Measurements from ENCODE around the gene MMP8.

MMP8 gene

DNA sequence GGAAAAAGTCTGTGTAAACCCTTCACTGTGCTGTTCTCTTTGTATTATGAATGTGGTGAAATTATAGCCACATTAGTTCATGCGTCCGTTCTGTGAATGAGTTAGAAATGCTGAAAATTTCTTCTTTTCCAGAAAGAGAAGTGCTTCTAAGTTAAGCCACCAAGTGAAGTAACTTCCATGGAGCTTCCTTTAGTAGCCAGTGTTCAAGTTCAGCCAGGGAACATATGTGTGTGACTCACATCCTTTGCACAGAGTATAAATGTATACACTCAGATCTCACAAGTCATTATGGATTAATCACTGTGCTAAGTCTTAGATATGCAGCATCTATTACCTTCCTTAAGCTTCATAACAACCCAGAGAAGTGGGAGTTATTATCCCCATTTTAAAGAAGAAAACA is 3.1 kb upstream of the MMP8 start:
- ChIA-PET POLR2A (no interaction called here), CTCF (no interaction called here)
- DNase-seq (ENCODE audit: extremely low spot score), result no peak
- TF ChIP-seq ZNF384 (IDR thresholded peaks at IDR 0.05), result no peak
- no peak for TF ChIP-seq NFRKB (IDR thresholded peaks at IDR 0.05)
- TF ChIP-seq ARNT (IDR thresholded peaks at IDR 0.05), result no peak
- no peak for TF ChIP-seq LEF1 (IDR thresholded peaks at IDR 0.05; ENCODE audit: borderline replicate concordance)

DNA sequence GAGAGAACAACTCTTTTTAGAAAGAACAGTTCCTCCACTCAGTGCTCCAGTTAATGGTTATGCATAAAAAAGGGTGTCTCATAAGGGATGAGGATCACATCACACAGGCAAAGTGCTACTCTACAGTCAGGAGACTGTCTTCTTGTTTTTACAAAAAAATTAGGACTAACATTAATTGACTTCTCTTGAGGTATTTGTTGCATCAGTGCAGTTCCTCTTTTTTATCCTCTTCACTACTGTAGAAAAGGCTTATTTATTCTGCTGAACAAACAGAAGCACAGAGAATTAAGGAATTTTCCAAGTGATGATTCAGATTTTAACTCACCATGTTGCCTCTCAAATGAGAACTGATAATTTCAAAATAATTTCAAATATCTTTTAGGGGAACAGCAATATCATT is 1.9 kb downstream of the MMP8 start:
- TF ChIP-seq LEF1 (IDR thresholded peaks at IDR 0.05; ENCODE audit: borderline replicate concordance) (no peak), ELF4 (IDR thresholded peaks at IDR 0.05) (no peak), NFRKB (IDR thresholded peaks at IDR 0.05) (no peak)
- DNase-seq (ENCODE audit: extremely low spot score), result no peak
- CTCF ChIA-PET, result no interaction called here
- POLR2A ChIA-PET, result no interaction called here

DNA sequence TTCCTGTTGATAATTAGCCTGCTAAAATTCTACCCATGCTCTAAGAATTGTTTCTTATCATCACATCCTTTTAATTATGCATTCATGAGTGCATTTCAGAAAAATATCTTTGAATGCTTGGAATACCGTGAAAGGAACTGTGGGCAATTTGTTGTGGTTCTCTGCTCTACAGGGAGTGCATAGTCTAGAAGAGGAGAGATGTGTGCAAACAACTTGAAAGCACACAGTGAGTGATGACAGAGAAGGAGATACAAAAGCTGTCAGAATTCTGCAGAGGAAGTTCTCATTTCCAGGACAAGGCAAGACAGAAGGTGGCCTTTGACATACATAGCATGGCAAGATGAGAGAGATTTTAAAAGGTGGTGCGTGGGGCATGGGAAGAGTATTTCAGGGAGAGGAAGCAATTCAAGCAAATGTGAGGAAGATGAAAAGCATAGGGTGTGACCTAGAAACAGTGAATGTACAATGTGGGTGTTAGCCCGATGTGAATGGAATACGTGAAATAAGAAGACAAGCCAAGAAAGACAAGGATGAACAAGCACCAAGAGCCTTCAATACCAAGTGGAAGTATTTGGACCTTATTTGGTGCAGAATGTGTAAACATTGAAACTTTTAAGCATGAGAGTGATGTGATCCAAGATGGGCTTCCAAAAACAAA is 5.0 kb downstream of the MMP8 start:
- POLR2A ChIA-PET, result no interaction called here
- DNase-seq (ENCODE audit: extremely low spot score), result no peak
- CTCF ChIA-PET, result no interaction called here
- no peak for TF ChIP-seq SUZ12 (IDR thresholded peaks at IDR 0.05)
- TF ChIP-seq, protein P1, sequence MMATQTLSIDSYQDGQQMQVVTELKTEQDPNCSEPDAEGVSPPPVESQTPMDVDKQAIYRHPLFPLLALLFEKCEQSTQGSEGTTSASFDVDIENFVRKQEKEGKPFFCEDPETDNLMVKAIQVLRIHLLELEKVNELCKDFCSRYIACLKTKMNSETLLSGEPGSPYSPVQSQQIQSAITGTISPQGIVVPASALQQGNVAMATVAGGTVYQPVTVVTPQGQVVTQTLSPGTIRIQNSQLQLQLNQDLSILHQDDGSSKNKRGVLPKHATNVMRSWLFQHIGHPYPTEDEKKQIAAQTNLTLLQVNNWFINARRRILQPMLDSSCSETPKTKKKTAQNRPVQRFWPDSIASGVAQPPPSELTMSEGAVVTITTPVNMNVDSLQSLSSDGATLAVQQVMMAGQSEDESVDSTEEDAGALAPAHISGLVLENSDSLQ (IDR thresholded peaks at IDR 0.05), result no peak
- TF ChIP-seq L3MBTL2 (conservative IDR thresholded peaks at IDR 0.05), result no peak
- no peak for TF ChIP-seq SP1 (IDR thresholded peaks at IDR 0.05)
- no peak for TF ChIP-seq FOXK2 (IDR thresholded peaks at IDR 0.05)
- TF ChIP-seq NFRKB (IDR thresholded peaks at IDR 0.05), result no peak
- TF ChIP-seq TARDBP (IDR thresholded peaks at IDR 0.05), result no peak
- TF ChIP-seq ZNF384 (IDR thresholded peaks at IDR 0.05), result no peak
- TF ChIP-seq ARNT (IDR thresholded peaks at IDR 0.05), result no peak
- no peak for TF ChIP-seq BHLHE40 (IDR thresholded peaks at IDR 0.05; ENCODE audit: borderline replicate concordance)
- TF ChIP-seq LEF1 (IDR thresholded peaks at IDR 0.05; ENCODE audit: borderline replicate concordance), result no peak
- no peak for TF ChIP-seq FOXA1 (IDR thresholded peaks at IDR 0.05)
- no peak for TF ChIP-seq ELF4 (IDR thresholded peaks at IDR 0.05)

DNA sequence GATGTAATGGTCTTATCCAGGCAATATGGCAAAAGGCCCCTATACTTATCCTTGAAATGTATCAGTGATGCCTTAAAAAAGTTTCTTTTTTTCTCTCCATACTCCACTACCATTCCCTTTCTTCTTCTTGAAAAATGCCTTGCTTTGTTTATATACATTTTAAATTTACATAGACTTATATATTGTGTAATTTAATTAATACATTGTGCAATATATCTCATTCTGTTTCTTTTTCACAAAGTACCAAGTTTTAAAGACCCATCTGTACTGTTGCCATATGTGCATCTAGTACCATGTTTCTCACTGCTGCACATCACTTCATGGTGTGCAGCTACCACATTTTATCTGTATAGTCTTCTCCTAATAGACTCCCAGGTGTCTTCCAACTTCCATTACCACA is 7.5 kb downstream of the MMP8 start:
- TF ChIP-seq ELF4 (IDR thresholded peaks at IDR 0.05), result no peak
- TF ChIP-seq SP1 (IDR thresholded peaks at IDR 0.05), result no peak
- TF ChIP-seq LEF1 (IDR thresholded peaks at IDR 0.05; ENCODE audit: borderline replicate concordance), result no peak
- no peak for TF ChIP-seq L3MBTL2 (conservative IDR thresholded peaks at IDR 0.05)
- no peak for TF ChIP-seq HDGF (IDR thresholded peaks at IDR 0.05; ENCODE audit: borderline replicate concordance)
- TF ChIP-seq ARNT (IDR thresholded peaks at IDR 0.05), result no peak
- TF ChIP-seq FOXM1 (IDR thresholded peaks at IDR 0.05; ENCODE audit: borderline replicate concordance), result no peak
- TF ChIP-seq, protein P1 (IDR thresholded peaks at IDR 0.05), result no peak
- TF ChIP-seq BHLHE40 (IDR thresholded peaks at IDR 0.05; ENCODE audit: borderline replicate concordance), result no peak
- TF ChIP-seq FOXK2 (IDR thresholded peaks at IDR 0.05), result no peak
- TF ChIP-seq ZNF384 (IDR thresholded peaks at IDR 0.05), result no peak
- TF ChIP-seq SUZ12 (IDR thresholded peaks at IDR 0.05), result no peak
- no peak for TF ChIP-seq TARDBP (IDR thresholded peaks at IDR 0.05)
- no peak for TF ChIP-seq NFRKB (IDR thresholded peaks at IDR 0.05)
- ChIA-PET CTCF (no interaction called here), POLR2A (no interaction called here)
- no peak for DNase-seq (ENCODE audit: extremely low spot score)

DNA sequence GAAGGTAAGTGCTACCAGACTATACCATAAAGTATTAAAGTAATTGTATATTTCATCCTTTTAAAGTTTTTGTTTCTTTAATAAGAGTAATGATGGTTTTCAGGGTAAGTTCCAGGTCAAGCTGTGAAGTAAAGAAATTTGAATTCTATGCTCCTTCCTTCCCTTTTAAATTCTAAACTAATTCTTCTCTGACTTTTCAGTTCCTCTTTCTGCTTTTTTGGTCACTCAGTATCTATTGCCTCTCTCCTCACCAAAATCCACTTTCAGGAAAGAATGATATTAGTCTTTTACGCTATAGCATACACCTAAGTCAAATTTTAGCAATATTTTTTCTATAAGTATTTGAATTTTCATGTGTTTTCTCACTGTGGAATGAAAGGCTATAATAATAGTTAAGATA is 8.2 kb downstream of the MMP8 start:
- TF ChIP-seq FOXK2 (IDR thresholded peaks at IDR 0.05), result no peak
- TF ChIP-seq, protein P1 (IDR thresholded peaks at IDR 0.05), result no peak
- CTCF ChIA-PET, result no interaction called here
- DNase-seq (ENCODE audit: extremely low spot score), result no peak
- POLR2A ChIA-PET, result no interaction called here

DNA sequence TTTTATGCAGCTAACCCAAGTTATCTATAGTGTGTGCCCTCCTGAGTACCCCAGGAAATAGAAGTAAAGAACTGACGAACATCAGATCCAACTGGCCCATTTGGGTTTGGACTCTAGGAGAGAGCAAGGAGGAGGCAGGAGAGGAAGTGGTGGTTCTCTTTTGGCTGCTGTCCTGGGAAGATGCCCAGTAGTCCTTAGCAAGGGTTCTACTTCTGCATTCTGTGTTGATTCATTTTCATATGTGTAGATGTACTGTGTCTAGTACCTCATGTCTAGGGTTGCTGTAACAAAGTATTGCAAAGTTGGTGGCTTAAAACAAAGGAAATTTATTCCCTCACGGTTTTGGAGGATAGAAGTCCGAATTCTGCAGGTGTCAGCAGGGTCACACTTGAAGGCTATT is 12.6 kb downstream of the MMP8 start:
- no peak for TF ChIP-seq BHLHE40 (IDR thresholded peaks at IDR 0.05; ENCODE audit: borderline replicate concordance)
- TF ChIP-seq SP1 (IDR thresholded peaks at IDR 0.05), result no peak
- no peak for TF ChIP-seq FOXK2 (IDR thresholded peaks at IDR 0.05)
- TF ChIP-seq ZNF384 (IDR thresholded peaks at IDR 0.05), result no peak
- POLR2A ChIA-PET, result no interaction called here
- CTCF ChIA-PET, result no interaction called here
- DNase-seq (ENCODE audit: extremely low spot score), result no peak

DNA sequence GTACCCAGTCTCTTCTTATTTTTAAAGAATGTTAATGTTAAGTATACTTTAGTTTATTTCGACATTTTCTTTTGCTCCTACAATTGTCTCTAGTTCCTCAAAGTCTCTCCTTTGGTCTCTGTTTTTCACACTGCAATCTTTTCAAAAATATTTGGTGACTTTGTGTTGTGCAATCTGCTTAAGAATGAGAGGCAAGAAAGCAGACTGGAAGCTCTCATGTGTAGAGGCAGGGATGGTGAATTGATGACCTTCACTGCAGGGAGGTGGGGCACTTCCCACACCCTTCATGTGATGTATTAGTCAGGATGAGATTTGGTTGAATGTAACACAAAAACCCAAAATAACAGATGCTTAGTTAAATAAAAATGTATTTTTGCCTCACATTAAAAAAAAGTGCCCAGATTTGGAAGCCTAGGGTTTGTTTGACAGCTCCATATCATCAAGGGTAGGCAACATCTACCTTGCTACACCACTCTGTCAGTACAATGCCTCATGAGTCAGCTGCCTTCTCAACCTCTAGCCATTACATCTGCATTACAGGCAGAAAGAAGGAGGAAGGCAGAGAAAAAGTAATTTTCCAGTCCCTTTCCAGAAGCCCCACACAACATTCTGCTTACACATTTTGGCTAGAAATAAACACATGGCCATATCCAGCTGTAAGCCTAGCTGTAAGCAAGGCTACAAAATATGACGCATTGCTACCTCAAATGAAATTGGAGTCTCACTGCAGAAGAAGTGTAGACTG is 15.4 kb downstream of the MMP8 start:
- POLR2A ChIA-PET, result no interaction called here
- CTCF ChIA-PET, result interaction anchor here (0.6 kb wide), 1 partner anchor 138 kb away, joined by 3 read pairs; no protein-coding TSS in a partner anchor
- TF ChIP-seq FOXM1 (IDR thresholded peaks at IDR 0.05; ENCODE audit: borderline replicate concordance) (no peak), SP1 (IDR thresholded peaks at IDR 0.05) (no peak), L3MBTL2 (conservative IDR thresholded peaks at IDR 0.05) (no peak), LEF1 (IDR thresholded peaks at IDR 0.05; ENCODE audit: borderline replicate concordance) (no peak), NFRKB (IDR thresholded peaks at IDR 0.05) (no peak), FOXK2 (IDR thresholded peaks at IDR 0.05) (no peak), ELF4 (IDR thresholded peaks at IDR 0.05) (no peak), ZNF384 (IDR thresholded peaks at IDR 0.05) (no peak), FOXA1 (IDR thresholded peaks at IDR 0.05) (no peak), ARNT (IDR thresholded peaks at IDR 0.05) (no peak), BHLHE40 (IDR thresholded peaks at IDR 0.05; ENCODE audit: borderline replicate concordance) (no peak), HDGF (IDR thresholded peaks at IDR 0.05; ENCODE audit: borderline replicate concordance) (no peak), CTBP1 (IDR thresholded peaks at IDR 0.05; ENCODE audit: borderline replicate concordance) (no peak), TARDBP (IDR thresholded peaks at IDR 0.05) (no peak), SUZ12 (IDR thresholded peaks at IDR 0.05) (no peak)
- TF ChIP-seq, protein P1 (IDR thresholded peaks at IDR 0.05), result no peak
- no peak for DNase-seq (ENCODE audit: extremely low spot score)

Data from HEK293T (cell line).